Activated CD4-positive, alpha-beta T cell treated with anti-CD3 and anti-CD28 coated beads, Interleukin-2, amount 50 U/mL, for 16 hours (primary cell): ENCODE data around the gene BEND5.

Experiments used
- DNase-seq: peaks from one replicate; pipeline ENCODE4 v3.0.0-alpha.2; 2020

BEND5 gene

DNA sequence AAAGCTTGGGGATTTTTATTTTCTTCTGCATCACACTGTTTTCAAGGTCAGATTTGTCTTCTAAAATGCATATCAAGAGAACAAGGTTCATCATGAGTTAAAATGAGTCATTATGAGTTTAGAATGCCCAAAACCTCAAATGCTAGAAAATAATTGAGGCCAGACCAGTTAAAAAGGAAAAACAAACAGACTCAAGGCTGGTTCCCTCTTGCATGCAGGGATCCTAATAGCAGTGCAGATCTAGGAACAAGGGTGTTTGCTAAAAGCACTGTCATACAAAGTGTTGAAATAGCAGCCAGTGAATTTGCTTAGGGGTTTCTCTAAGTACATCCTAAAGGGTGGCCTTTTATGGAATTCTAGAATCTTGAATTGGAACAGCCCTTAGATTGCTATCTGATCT lies 15.3 kb downstream of the BEND5 start:
- DNase-seq: no peak

DNA sequence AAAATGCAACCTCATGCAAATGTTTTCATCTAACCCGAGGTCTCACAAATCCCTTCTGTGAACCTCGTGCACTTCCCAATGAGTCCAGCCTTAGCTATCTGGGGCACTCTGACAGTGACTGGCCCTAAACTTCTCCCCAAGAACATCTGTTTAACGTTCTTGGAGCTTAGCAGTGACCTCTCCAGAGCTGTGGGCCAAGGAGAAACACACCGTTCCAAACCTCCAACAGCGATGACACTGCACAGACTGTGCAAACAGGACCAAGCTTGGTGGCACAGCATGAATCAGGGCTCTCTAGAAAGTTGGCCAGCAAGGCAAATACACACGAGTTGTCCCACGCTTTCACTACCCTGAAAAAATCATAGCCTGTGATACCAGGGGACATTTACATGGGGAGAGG lies 15.8 kb downstream of the BEND5 start:
- no peak for DNase-seq

DNA sequence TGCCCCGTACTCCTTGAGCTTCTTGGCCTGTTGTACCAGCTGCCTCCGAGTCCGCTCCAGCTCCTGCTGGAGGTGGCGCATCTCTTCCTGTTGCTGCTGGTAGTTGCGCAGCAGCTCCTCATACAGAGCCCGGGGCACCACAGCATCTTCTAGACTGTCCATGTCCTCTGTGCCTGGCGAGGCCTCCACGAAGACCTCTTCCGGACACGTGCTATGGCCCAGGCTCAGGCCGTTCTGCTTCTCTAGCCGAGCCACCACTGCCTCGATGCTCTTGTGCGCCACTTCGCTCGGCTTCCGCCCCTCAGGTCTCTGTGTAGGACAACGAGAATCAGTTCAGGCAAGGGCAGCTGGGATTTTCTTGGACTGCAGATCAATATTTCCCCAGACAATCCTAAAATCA lies 17.7 kb downstream of the BEND5 start:
- no peak for DNase-seq

DNA sequence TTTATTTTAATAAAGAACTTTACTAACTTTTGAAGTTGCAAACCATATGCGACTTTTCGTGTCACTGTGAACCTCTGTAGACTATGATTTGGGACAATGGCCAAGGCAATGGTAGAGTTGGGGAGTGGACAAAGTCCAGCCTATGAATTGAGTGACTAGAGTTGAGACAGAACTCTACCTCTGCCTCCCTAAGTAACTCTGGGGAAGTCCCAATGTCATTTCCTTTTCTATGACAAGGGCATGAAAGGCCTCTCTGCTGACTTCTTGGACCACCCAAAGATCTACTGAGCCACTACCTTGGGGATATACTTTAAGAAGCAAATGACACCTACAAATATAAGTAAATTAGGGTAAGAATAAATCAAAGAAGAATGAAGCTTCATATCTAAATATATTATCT lies 19.3 kb downstream of the BEND5 start:
- no peak for DNase-seq

DNA sequence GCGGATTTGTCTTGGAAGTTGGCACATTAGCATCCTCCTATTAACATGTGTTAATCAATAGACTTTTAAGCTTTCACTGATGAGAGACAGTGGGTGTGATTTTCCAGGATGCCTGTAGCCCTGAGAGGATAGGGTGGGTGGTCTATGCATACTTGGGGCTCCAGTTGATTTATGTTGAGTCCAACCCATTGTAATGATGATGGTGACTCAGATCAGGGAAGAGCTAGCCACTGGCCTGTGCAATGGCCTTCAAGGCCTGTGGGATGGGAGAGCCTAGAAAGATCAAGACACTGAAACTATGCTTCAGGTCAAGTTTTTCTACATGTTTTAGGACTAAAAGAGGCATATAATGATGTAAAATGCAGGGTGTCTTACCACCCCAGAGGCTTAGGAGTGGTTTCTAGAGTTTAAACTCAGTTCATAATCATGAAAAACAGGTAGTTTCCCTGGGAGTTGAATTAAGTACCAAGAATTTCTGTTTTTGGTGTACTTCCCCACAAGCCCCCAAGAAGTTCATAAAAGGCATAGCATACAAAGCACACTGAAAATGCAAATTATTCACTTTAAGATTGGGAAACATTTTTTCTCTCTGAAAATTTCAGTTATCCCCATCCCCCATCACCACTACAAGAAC lies 19.9 kb downstream of the BEND5 start:
- DNase-seq: no peak

DNA sequence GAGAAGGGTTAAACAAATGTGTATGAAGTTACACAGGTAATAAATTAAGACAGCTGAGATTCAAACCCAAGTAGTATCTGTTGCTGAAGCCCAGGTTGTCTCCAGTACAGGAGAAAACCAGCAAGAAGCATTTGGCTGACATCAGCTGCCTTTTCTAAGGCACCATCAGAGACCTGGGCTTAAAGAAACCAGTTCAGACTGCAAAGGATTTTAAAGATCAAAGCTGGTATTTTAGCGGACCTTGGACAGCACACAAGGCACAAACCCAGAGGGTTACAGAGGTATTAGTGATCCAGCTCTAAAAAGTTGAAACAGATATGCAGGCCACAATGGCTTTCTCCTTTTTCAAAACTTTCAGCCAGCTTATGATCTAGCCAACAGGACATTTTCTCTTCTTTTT lies 23.4 kb downstream of the BEND5 start:
- no peak for DNase-seq

DNA sequence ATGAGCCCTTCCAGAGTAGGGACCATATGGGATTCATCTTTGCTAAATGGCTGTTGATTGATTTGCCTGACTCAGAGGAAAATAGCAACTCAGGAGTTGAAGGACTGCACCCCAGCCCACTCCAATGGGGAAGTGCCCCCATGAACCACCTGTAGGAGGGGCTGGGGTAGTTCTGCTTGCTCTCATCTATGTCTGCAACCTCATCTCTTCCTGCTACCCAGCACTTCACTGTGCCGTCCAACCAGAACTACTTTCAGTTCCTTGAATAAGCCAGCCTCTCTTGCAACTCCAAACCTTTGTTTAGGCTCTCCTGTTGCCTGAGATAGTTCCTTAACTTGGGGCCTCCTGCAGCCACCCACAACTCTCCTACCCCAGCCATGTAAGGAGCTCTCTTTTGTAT lies 26.6 kb downstream of the BEND5 start:
- DNase-seq: no peak

DNA sequence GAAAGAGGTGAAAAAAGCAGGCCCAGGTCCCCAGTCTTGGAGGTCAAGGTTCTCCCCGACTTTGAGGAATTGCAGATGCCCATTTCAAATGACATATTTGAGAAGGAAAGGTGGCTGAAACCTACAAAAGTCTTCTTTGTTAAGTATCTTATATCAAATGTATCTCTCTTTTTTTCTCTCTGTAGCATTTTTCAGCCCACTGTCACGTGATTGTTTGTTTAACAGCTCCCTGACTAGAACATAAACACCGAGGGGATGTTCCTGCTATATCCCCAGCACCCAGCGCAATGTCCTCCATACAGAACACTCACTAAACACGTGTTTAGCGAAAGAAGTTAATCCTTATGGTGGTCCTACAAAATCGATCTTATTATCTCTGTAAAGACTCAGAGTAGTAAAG lies 27.6 kb downstream of the BEND5 start:
- DNase-seq: no peak

DNA sequence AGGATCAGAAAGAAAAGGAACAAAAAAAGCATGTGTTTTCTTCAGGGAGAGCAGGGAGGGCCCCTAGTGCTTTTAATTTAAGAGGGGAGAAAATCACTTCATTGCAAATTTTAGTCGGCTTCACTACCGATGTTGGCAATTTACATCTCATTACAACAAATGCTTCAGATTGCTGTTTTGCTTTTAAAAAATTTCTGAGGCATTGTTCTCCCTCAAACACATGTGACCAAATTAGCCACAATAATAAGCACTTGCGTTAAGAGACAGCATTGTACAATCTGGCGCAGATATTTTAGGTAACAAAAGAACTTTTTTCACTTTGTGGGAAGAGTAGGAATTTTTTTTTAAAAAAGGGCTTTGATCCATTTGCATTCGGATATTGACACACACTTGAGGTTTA lies 29.8 kb downstream of the BEND5 start:
- no peak for DNase-seq

DNA sequence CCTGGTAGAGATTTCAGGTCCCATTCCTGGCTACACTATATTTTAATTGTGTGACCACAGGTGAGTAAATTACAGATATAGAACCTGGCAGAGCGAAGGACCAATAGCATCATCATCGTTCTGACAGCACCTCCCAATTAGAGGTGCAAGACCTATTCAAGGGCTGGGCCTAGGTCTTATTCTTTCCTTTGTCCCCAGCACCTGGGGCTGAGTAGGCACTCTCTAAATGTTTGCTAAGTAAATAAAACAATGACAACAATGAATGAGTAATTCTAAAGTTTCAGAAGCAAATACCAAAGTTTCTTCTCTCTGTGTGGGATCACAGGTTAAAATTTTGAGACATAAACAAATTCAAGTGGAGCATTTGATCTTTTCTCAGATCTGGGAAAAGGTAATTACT lies 32.7 kb downstream of the BEND5 start:
- no peak for DNase-seq

DNA sequence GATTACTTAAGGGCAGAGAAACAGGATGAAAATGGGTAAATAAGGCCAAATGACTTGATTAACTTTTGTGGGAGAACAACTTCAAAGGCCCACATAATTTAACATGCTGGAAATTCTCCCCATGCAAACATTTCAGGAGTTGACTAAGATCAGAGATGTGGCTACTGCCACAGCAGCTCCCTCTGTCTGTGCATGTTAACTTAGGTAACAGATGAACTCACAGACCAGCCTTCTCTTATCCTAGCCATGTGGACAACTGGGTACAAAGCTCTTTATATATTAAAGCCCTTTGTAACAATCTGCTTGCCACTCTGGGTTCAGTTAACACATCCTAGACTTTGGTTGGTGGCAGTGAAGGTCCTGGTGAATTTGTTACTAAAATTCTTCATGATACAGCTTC lies 33.2 kb downstream of the BEND5 start:
- no peak for DNase-seq

DNA sequence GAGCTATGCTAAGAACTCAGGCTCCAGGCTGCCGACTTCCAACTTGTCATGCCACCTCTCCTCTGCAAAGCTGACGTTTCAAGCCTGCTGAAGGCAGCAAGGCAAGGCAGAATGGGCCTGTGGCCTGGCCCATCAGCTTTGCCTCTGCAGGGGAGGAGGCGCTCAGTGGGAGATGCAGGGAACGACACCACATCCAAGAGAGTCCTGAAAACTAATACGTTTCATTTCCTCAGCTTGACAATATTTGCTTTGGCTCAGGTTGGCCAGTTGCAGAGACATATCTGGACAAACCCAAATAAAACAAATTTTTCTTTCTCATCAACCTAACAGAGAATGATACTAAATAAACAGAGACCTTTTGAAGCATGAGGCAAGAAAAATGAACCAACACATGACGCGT lies 35.3 kb downstream of the BEND5 start:
- no peak for DNase-seq

DNA sequence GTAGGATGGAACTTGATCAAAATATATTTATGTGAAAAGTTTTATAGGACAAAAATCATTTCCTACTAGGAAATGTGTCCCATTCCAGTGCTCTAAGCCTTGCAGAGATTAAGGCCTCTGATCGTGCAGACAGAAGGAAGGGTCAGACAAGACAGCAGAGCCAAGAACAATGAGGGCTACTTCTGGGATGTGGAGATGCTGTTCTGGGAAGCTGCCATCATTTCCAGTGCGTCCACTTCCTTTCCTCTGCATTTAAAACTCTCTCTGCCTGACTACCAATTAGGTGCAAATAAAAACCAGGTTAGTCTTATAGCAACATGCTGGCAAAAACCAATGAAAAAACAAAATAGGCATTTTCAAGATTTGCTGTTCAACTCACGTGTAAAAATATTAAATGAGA lies 36.1 kb downstream of the BEND5 start:
- no peak for DNase-seq

DNA sequence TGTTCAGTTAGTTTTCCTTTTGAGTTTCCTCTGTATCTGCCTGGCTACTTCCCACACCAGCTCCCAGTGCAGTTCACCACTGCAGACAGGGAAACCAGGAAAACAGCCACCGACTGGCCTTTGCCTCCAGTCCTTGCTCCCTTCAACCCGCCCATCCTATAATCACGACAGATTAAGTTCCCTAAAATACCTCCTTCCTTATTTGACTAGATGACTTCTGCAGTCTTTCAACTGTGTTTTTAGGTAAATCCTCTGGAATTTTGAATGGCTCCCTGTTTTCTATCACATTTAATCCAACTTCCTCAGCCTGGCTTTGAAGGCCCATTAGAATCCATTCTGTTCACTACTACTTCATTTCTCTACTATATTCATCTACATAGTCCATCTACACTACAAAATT lies 37.6 kb downstream of the BEND5 start:
- no peak for DNase-seq

DNA sequence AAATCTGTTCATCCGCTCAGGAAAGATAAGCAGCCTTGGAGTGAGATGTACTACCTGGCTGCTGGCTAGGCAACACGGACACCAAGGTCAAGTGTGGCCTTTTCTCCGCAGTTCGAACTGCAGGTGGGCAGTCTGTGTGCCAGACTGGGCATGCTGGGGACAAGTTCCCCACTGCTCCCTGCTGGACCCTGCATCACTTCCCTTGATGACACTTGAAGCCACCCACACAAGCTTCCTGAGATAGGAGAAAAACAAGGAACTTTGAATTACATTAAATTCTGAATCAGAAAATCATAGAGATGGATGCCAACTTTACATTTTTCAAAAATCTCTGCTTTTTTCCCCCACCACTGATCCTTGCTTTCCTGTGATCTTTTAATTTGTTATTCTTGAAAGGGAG lies 38.3 kb downstream of the BEND5 start:
- DNase-seq: no peak

DNA sequence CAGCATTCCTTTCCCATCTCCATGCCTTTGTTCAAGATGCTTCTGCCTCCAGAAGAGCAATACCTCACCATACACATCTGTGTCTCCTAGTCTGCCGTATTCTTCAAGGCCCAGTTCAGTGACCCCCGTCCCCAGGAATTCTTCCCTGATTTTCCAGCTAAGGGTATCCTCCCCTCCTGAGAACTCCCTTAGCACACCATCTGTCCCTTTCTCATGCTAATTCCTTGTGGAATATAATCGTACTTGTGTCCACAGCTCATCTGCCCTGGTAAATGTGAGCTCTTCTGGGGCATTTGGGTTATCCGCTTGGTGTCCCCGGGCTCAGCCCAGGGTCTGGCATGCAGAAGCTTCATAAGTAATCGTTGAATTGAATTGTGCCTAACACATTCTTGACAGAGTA lies 40.9 kb downstream of the BEND5 start:
- no peak for DNase-seq

DNA sequence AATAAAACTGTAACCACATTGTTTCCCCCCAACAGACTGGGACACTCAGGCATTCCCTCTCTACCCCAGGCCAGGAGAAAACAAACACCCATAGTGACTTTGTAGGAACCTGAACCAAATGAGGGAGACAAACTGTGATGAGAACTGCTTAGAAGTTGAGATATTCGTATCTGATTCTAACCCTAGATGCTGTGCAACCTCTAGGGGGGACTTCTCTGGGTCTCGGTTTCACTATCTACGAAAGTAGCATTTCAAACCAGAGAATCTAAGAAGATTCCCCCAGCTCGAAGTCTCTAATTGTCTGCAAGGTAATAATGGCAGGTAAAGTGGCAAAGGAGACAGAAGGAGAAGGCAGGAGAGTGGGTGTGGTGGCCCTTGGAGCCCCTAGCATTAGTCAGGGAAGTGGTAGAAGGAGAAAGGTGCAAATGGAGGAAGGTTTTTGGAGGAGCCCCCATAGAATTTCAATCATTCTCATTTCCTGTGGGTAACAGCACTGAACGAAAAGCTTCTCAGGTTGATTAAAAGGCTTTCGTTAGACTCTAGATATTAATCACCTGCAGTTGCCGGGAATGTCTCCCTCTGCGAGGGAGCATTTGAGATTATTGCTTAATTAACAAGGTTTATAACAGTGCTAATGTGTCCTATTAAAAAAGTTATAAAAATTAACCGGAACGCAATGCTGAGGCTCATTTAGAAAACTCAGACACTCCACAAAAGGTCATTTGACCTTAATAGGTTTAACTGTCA lies 46.4 kb downstream of the BEND5 start:
- DNase-seq: peak; percentile 23

DNA sequence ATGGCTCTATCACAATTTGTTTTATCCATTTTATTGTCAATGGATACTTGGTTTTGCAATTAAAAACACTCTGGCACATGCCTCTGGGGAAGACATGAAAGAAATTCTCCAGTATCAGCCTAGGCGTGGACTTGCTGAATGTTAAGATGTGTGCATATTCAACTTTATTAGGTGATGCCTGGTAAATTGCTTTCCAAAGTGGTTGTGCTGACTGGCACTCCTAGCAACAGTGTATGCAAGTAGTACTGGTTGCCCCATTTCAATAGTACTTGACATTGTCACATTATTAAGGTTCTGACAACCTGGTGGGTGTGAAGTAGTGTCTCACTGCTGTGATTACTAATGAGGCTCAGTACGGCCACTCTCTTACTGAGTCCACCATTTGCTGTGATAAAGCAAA lies 48.1 kb downstream of the BEND5 start:
- no peak for DNase-seq

DNA sequence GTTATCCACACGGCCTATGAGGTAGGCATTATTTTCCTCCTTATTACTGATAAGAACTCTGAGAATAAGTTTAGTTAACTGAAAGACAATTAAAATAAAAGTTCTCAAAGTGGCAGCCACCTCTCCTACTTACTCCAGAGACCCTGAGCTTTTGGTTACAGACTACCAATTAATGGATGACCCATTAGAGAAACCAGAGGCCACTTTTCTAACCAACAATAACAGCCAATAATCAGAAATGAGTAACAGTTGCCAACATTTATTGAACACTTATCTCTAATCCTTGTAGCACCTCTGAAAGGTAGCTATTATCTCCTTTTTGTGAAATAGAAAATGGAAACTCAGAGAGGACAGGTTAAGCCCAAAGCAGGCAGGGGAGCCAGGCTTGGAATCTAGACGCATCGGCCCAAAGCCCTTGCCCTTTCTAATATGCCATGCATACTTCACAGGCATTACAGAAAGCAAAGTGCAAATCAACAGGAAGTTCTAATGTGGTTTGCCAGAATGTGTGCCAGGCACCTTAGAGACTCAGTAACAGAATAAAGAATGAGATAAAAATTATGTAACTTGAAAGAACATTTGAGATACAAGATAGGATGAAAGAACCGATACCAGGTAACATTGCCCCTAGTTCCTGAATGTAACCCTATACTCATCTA lies 50.0 kb downstream of the BEND5 start:
- DNase-seq: no peak

DNA sequence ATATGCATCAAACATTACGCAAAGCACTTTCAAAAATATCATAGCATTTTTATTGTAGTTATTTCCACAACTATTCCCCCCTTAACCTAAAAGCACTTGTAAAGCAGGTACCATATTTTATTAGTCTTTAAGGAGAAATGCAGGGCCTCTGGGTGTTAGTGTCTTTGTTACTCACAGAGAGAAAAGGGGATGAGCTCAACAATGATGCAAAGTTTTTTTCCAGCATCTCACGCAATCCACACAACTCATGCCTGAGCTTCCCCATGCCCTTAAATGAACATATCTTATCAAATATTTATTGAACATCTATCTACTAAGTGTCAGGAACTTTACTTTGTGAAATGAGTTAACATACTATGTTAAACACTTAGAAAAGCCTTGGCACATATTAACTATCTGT lies 50.6 kb downstream of the BEND5 start:
- no peak for DNase-seq

DNA sequence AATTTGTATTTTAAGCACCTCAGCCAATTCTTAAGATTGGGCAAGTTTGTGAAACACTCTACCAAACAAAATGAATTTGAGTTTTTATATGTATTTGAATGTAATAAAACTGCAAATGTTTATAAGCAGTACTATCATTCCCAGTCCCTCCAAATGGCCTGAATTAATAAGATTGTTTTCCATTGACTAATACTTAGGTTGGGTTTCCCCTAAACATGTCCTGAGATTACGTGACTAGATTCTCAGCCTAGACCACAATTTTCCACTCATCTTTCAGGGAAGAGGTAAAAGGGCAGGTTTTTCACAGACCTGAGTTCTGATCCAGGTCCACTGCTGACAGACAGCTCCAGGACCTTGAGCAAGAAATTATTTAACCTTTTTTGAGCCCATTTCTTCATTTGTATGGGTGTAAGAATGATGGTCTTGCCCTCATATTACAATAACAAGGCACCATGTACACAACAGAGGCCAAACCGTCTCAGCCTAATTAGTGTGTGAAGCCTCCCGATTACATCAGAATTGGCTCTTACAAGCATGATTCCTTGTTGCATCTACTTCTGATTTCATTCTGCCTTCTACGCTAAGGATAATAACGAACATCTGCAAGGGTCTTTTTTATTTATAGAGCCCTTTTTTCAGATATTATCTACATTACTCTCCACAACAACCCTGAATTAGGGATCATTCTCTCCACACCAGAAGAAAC lies 51.2 kb downstream of the BEND5 start:
- DNase-seq: no peak

DNA sequence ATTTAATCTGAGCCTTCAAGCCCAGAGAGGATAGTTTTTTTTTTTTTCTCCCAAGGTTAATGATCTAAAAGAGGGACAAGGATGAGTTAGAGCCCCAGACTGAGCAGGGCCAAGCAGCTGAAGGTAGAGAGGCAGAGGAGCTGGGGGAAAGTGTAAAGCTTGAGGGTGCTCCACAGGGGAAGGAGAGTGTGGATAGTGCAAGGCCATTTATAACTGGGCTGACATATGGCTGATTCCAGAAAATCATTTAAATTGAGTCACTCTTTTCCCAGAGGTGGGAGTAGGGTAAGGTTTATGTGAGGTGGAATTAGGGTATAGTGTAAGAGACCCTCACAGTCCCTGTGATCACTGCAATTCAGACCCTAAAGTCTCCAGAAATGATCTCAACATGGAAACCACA lies 55.8 kb downstream of the BEND5 start:
- no peak for DNase-seq

DNA sequence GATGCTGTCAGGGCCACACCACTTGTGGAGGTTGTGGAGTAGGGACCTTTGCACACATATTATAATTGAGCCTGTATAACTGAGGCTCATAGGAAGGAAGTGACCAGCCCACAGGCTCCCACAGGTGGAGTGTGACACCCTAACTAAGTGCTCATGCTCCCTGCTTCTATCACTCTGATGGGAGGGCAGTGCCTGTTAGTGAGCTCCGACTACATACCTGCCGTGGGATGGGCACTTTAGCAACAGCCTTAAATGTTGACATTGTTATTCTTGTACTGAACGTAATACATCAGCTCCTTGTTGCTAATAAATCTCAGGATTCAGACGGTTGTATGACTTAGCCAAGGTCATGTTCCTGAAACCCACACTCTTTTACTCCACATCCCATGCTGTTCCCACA lies 58.0 kb downstream of the BEND5 start:
- DNase-seq: no peak

DNA sequence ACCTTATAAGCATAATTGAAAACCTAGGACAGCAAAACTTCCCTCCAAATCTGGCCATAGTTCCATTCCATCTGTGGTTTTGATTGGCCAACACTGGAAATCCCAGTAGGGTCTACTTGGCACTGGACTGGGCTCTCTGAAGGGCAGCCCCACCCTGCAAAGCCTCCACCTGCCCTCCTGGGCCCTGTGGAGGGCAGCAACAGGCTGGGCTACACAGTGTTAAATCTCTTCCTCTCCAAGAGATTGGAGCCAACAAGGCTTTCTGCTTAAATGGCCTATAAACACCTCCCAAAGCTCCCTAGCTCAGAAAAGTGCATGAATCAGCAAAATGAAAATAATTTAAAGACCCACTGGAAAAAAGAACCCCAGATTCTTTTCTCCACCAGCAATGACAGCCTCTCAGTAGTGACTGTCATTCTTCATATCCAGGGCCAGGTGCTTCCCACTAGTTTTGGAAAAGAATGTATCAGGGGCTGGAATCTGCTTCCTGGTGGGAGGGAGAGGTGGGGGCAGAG lies 58.5 kb downstream of the BEND5 start:
- DNase-seq: no peak
